Measurements from ENCODE around the gene ITPRIPL2.

Gene ITPRIPL2

GRCh38 chr16:19113577-19114358 lies at the start of gene ITPRIPL2:
Gene ITPRIPL2 (plus strand): TSS chr16:19113964. CDS start chr16:19114462, 498 bp downstream.
- peak; percentile 89 for DNase-seq

- DNase-seq, result no peak
These were observed 46.8 kb upstream of the ITPRIPL2 start for GRCh38 chr16:19066988-19067348.

- peak; percentile 99 for DNase-seq
These were observed 46.2 kb upstream of the ITPRIPL2 start, which contains the start of gene COQ7 for GRCh38 chr16:19067349-19068236. Gene COQ7 (plus strand): TSS chr16:19067614. CDS start chr16:19067665, 51 bp downstream.

GRCh38 chr16:19068237-19068815 lies 45.4 kb upstream of the ITPRIPL2 start:
- DNase-seq, result peak; percentile 35

GRCh38 chr16:19071811-19072777 lies 41.7 kb upstream of the ITPRIPL2 start:
- DNase-seq, result peak; percentile 73

GRCh38 chr16:19073344-19073743 lies 40.4 kb upstream of the ITPRIPL2 start:
- no peak for DNase-seq

GRCh38 chr16:19073863-19074262 lies 39.9 kb upstream of the ITPRIPL2 start:
- no peak for DNase-seq

GRCh38 chr16:19075511-19075910 lies 38.3 kb upstream of the ITPRIPL2 start:
- DNase-seq, result no peak

GRCh38 chr16:19077879-19078278 lies 35.9 kb upstream of the ITPRIPL2 start:
- no peak for DNase-seq

GRCh38 chr16:19083670-19084069 lies 30.1 kb upstream of the ITPRIPL2 start:
- no peak for DNase-seq

- no peak for DNase-seq
These were observed 29.6 kb upstream of the ITPRIPL2 start for GRCh38 chr16:19084139-19084538.

GRCh38 chr16:19084879-19085278 lies 28.9 kb upstream of the ITPRIPL2 start:
- DNase-seq, result no peak

- peak; percentile 3 for DNase-seq
These were observed 28.0 kb upstream of the ITPRIPL2 start for GRCh38 chr16:19085679-19086200.

GRCh38 chr16:19086322-19087199 lies 27.2 kb upstream of the ITPRIPL2 start:
- DNase-seq, result peak; percentile 98

- DNase-seq, result no peak
These were observed 25.3 kb upstream of the ITPRIPL2 start for GRCh38 chr16:19088341-19088916.

GRCh38 chr16:19089410-19089955 lies 24.3 kb upstream of the ITPRIPL2 start:
- no peak for DNase-seq

GRCh38 chr16:19090916-19091315 lies 22.8 kb upstream of the ITPRIPL2 start:
- DNase-seq, result no peak

GRCh38 chr16:19092653-19093410 lies 20.9 kb upstream of the ITPRIPL2 start:
- DNase-seq, result no peak
